Right kidney (tissue), 1 donor: ENCODE data around the gene NUDT8.
"Not testable (repeated sequence)": the region's sequence is repeated elsewhere in the genome, so short reads cannot be mapped to it uniquely, and the experiment has no call there.

Experiments
- DNase-seq: peaks from one replicate; pipeline ENCODE4 v3.0.0-alpha.2; 2016

Gene NUDT8

DNA sequence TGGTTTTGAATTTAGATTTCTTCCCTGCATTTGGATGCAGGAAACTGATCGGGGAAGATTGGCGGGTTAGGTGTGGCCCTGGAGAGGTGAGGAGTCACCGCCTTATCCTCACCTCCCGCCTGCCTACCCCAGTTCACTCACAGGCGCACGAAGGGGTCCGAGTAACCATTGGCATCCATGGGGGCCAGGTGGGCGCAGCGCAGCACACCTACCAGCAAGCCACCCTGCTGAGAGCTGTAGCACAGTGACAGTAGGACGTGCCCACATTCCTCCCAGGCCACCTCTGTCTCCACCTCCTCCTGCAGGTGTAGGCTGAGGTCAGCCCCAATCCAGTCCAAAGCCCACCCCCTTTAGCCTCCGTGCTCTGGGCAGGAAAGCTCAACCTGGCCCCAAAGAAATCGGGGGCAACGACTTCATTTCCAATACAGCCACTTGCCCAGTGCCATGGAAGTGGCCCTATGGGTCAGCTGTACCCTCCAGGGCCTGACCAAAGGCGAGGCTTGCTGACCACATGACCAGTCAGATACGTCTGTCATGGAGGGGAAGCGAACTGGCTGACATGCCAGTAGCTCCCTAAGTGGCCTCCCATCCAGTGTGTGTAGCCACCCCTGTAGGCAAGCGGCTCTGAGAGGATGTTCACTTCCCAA, 16.3 kb downstream of the NUDT8 start:
- DNase-seq: no peak

DNA sequence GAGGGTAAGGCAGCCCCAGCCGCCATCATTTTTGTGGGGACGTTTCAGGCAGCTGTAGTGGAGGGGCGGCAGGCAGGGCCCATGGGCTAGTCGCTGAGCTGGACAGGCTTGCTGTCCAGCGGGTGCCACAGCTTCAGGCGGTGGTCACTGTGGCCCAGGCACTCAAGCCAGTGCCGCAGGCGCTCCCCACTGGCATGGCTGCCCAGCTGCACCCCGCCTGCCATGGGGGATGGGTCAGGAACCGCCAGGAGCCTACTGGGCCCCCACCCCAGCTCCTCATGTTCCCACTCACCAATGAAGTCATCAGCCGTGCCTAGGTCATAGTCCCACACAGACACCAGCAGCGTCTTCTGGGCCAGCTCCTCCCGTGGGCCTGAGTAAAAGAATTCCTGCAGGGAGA, 17.0 kb downstream of the NUDT8 start:
- no peak for DNase-seq

GRCh38 chr11:67611704-67612587, 17.8 kb downstream of the NUDT8 start:
- DNase-seq: no peak

- no peak for DNase-seq
These were observed 18.6 kb downstream of the NUDT8 start for GRCh38 chr11:67611165-67611564.

- no peak for DNase-seq
These were observed 19.4 kb downstream of the NUDT8 start for GRCh38 chr11:67610302-67610868.

- DNase-seq: no peak
These were observed 20.4 kb downstream of the NUDT8 start for GRCh38 chr11:67609316-67609715.

- no peak for DNase-seq
These were observed 21.3 kb downstream of the NUDT8 start for GRCh38 chr11:67608486-67608885.

DNA sequence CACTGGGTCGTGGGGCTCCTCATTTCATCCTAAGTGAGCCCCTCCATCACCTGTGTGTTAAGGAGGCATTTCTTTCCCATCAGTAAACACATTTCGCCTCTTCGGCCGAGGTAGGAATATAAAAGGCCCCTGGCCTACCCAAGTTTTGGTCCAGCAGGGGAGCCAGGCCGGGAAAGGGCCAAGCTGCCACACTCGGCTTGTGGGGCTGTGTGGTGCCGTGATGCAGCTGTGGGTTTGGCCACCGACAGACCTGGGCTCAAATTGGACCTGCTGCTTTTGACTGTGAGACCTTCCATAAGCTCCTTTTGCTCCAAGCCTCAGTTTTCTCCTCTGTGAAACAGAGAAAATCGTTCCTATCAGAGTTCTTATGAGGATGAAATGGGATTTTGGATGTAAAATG, 22.2 kb downstream of the NUDT8 start:
- DNase-seq: no peak

GRCh38 chr11:67606492-67607295, 23.0 kb downstream of the NUDT8 start, which contains the start of gene NDUFV1:
Gene NDUFV1 (plus strand): TSS chr11:67606936. CDS start chr11:67607005, 69 bp downstream.
- peak; percentile 87 for DNase-seq

DNA sequence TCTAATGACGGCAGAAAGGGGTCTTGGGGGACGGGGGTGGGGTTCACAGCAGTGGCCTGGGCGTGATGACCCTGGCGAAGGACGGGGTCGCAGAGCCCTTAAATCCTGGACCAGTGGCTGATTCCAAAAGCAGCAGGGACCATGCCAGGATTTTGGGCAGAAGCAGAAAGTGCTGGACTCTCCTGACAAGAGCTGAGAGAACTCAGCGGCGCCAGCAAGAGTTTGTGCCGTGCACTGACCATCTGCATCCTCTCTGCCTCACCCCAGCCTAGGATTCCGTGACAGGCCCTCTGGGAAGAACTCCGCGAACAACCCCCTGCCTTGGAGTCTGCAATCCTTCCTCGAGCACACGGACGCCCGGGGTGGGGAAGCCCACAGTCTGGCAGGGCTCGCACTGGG, 23.6 kb downstream of the NUDT8 start:
- no peak for DNase-seq

- DNase-seq: no peak
These were observed 24.3 kb downstream of the NUDT8 start for GRCh38 chr11:67605231-67606011.

GRCh38 chr11:67604815-67605214, 24.9 kb downstream of the NUDT8 start:
- DNase-seq: no peak

GRCh38 chr11:67604119-67604518, 25.6 kb downstream of the NUDT8 start:
- not testable (repeated sequence) for DNase-seq

DNA sequence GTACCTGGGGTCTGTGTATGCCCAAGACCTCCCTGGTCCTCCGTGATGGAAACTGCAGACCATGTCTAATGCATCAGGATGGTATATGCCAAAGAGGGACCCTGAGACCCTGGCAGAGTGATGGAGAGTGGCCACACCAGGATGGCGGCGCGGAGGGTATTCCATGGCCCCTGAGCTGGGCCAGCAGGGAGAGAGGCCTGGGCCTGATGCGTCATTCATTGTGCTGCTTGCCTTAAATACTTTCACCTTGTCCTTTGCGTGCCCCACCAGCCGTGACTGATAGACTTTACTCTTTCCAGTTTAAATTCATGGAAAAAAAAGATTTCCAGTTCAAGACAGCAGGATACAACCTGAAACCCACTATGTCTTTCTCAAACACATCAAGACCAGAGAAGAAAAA, 28.6 kb downstream of the NUDT8 start:
- no peak for DNase-seq

DNA sequence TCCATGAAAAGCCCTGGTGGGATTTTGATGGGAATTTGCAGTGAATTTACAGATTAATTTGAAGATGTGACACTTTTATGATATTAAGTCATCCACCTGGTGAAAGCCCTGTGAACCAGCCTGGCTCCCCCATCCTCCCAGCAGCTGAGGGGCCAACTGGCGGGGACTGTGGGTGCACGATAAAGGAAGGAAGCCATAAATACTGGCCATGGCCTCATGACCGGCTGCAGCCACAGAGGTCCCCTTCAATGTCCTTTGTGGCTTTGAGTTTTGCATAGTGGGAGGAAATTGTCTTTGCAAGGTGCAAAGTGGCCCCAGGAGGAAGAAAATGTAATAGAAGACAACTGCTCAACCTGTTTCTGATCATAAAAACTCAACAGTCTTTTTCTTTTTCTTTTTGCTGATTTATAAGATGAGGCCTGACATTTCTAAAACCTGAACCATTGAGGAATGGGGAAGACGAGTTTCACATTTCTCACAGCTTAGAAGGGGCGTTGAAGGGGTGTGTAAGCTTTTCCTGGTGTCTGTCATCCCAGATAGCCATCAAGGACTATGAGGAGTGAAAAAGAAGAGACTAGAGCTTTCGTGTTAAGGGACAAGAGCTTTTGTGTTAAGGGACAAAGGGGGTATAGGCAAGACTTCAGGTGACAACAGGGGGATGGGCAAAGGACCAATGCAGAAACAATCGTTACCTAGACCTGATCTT, 29.3 kb downstream of the NUDT8 start:
- DNase-seq: no peak

GRCh38 chr11:67599149-67599548, 30.6 kb downstream of the NUDT8 start:
- no peak for DNase-seq

DNA sequence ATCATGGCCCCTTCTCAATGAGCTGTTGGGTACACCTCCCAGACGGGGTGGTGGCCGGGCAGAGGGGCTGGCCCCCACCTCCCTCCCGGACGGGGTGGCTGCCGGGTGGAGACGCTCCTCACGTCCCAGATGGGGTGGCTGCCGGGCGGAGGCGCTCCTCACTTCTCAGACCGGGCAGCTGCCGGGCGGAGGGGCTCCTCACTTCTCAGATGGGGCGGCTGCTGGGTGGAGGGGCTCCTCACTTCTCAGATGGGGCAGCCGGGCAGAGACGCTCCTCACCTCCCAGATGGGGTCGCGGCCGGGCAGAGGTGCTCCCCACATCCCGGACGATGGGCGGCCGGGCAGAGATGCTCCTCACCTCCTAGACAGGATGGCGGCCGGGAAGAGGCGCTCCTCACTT, 31.8 kb downstream of the NUDT8 start:
- not testable (repeated sequence) for DNase-seq

GRCh38 chr11:67597458-67597857, 32.3 kb downstream of the NUDT8 start:
- DNase-seq: not testable (repeated sequence)

DNA sequence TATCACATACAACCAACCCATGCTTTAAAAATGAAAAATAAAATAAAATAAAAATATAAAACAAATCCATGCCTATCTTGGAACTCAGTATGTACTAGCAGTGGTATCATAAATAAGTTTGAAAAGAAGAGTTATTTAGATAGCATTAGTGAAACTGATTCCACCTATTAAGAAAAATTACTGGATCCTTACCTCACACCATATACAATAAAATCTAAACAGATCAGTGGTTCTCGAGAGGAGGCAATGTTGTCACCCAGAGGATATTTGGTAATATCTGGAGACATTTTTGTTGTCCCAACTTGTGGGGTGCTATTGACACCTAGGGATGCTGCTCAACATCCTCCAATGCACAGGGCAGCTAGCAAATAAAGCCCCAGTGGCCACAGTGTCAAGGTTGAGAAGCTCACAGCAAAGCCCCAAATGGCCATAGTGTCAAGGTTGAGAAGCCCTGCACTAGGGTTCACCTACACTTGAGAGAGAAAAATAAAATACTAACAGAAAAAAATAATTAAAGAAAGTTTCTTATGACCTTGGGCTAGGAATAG, 32.9 kb downstream of the NUDT8 start:
- DNase-seq: no peak

GRCh38 chr11:67594480-67594879, 35.3 kb downstream of the NUDT8 start:
- DNase-seq: no peak

- DNase-seq: no peak
These were observed 36.2 kb downstream of the NUDT8 start for GRCh38 chr11:67593565-67593905.
